HepG2 (cell line): Measurements from ENCODE around the gene AP4M1. TPM values are rescaled to one million over a fixed set of nuclear protein-coding genes. Genes with fewer than 3 reads are reported as not detected.

Experiments used
- CENPT ChIP-seq: sonication (generic); formaldehyde crosslinking; IDR thresholded peaks from 2 replicates; pipeline ENCODE4 v1.8.0; 2022; ENCODE audit warnings: low read depth, mild to moderate bottlenecking, moderate library complexity, missing genetic modification reagents
- HNRNPL ChIP-seq: fragments of 200-400 bp; formaldehyde crosslinking; IDR thresholded peaks from 2 replicates; pipeline ENCODE4 v1.6.1; 2017; ENCODE audit warnings: mild to moderate bottlenecking, low read depth, low read length
- LCORL ChIP-seq, 2 experiments: fragments of 450-650 bp in 1 of 2; sonication (generic) in 1 of 2; formaldehyde crosslinking in 1 of 2; IDR thresholded peaks; 2 replicates each; pipeline versions ENCODE4 v1.5.0 to v1.6.1; 2017 to 2020; ENCODE audit warnings: antibody characterized with exemption in 1 of 2, missing genetic modification reagents in 1 of 2
- XRCC5 ChIP-seq: fragments of 200-400 bp; formaldehyde crosslinking; optimal IDR thresholded peaks from 2 replicates; pipeline ENCODE3; 2017; ENCODE audit warnings: mild to moderate bottlenecking, low read length
- ZBTB14 ChIP-seq: sonication (generic); formaldehyde crosslinking; IDR thresholded peaks from 2 replicates; pipeline ENCODE4 v1.4.0; 2020; ENCODE audit warnings: missing genetic modification reagents
- ZBTB33 ChIP-seq: sonication (generic); formaldehyde crosslinking; IDR thresholded peaks from 2 replicates; pipeline ENCODE4 v1.4.0; 2020; ENCODE audit warnings: missing genetic modification reagents
- ZFP36L2 ChIP-seq: sonication (generic); formaldehyde crosslinking; IDR thresholded peaks from 2 replicates; pipeline ENCODE4 v1.4.0; 2020; ENCODE audit warnings: missing genetic modification reagents
- ZNF143 ChIP-seq: sonication (generic); formaldehyde crosslinking; IDR thresholded peaks from 2 replicates; pipeline ENCODE4 v1.4.0; 2020; ENCODE audit warnings: missing genetic modification reagents
- ZNF687 ChIP-seq: sonication (generic); formaldehyde crosslinking; IDR thresholded peaks from 2 replicates; pipeline ENCODE4 v1.5.1; 2020; ENCODE audit warnings: mild to moderate bottlenecking, missing genetic modification reagents, moderate library complexity
- ZNF777 ChIP-seq: sonication (generic); formaldehyde crosslinking; IDR thresholded peaks from 2 replicates; pipeline ENCODE4 v1.4.0; 2020; ENCODE audit warnings: missing genetic modification reagents
- polyA plus RNA-seq, 8 experiments: library from polyadenylated mRNA; depleted of rRNA in 3 of 8; stranded (reverse) in 7 of 8; unstranded in 1 of 8; fragments of >200 nt; fragmentation: Illumina TruSeq in 4 of 8; extraction: Trizol in 4 of 8; gene quantifications; 2 replicates each; pipeline versions ENCODE4 v1.2.1 to v1.2.3, GENCODE V29; 2011 to 2016; ENCODE audit warnings: low read depth in 4 of 8, missing spikeins in 1 of 8, mixed read lengths in 1 of 8; ENCODE audit not compliant: insufficient read depth in 1 of 8
- total RNA-seq, 5 experiments: library from RNA; depleted of rRNA; stranded (reverse); fragments of >200 nt; fragmentation: Illumina TruSeq; extraction: Trizol; gene quantifications; 2 replicates each; pipeline ENCODE4 v1.2.3, GENCODE V29; 2016; ENCODE audit warnings: low read depth in 1 of 5
- TF ChIP-seq, protein P1 (sequence below): sonication (generic); formaldehyde crosslinking; IDR thresholded peaks from 2 replicates; pipeline ENCODE4 v1.5.1; 2020; ENCODE audit warnings: missing genetic modification reagents, mild to moderate bottlenecking, borderline replicate concordance
- TF ChIP-seq, protein P2 (sequence below): sonication (generic); formaldehyde crosslinking; IDR thresholded peaks from 2 replicates; pipeline ENCODE4 v1.9.0; 2022; ENCODE audit warnings: missing genetic modification reagents, mild to moderate bottlenecking, borderline replicate concordance

The AP4M1 gene
- total and polyA plus RNA-seq, 2 of the 13 experiments (the other 11 are each of a cell fraction or from before 2014, with no cell fraction given), result 6.3 to 9.7 TPM

- TF ChIP-seq, protein P1, sequence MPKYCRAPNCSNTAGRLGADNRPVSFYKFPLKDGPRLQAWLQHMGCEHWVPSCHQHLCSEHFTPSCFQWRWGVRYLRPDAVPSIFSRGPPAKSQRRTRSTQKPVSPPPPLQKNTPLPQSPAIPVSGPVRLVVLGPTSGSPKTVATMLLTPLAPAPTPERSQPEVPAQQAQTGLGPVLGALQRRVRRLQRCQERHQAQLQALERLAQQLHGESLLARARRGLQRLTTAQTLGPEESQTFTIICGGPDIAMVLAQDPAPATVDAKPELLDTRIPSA (CRISPR knock-in tag), result no peak
- TF ChIP-seq ZBTB33 (CRISPR knock-in tag) (0 out of 2 replicates have a peak, but pooled peaks have one; percentile 14), XRCC5 (peak; percentile 59), ZNF143 (CRISPR knock-in tag) (no peak), ZFP36L2 (CRISPR knock-in tag) (no peak), ZNF777 (CRISPR knock-in tag) (peak; percentile 40; the same call in 1 of the 2 replicates), ZBTB14 (CRISPR knock-in tag) (no peak), LCORL (IDR thresholded peaks at IDR 0.05) (no peak), LCORL (CRISPR knock-in tag; IDR thresholded peaks at IDR 0.05) (0 out of 2 replicates have a peak, but pooled peaks have one; percentile 44), HNRNPL (no peak), CENPT (CRISPR knock-in tag) (no peak), ZNF687 (CRISPR knock-in tag) (peak; percentile 75)
- TF ChIP-seq, protein P2, sequence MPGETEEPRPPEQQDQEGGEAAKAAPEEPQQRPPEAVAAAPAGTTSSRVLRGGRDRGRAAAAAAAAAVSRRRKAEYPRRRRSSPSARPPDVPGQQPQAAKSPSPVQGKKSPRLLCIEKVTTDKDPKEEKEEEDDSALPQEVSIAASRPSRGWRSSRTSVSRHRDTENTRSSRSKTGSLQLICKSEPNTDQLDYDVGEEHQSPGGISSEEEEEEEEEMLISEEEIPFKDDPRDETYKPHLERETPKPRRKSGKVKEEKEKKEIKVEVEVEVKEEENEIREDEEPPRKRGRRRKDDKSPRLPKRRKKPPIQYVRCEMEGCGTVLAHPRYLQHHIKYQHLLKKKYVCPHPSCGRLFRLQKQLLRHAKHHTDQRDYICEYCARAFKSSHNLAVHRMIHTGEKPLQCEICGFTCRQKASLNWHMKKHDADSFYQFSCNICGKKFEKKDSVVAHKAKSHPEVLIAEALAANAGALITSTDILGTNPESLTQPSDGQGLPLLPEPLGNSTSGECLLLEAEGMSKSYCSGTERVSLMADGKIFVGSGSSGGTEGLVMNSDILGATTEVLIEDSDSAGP (CRISPR knock-in tag), result peak; percentile 62; the same call in 1 of the 2 replicates
Observed at GRCh38 chr7:100130608-100131453, 29.4 kb downstream of the AP4M1 start (continued).
